ENCODE measurements around the gene GNS.

Gene GNS

DNA sequence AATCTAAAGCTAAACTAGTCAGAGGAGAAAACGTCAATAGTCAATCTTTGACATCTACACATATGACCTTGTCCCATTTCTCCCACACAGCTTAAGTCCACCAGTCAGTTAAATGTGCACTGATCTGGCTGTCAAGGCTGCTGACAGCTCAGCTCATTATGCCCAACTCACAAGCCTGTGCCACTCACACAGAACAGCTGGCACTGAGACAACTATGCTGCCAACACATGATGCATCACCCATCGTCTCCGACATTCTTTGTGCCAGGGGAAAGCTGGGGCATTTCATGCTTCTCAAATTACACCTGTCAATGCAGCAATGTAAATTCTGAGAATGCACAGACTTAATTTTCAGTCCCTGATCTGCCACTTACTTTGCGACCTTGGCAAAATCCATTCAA, 25.3 kb downstream of the GNS start:
- peak; percentile 8 to 68 for DNase-seq

DNA sequence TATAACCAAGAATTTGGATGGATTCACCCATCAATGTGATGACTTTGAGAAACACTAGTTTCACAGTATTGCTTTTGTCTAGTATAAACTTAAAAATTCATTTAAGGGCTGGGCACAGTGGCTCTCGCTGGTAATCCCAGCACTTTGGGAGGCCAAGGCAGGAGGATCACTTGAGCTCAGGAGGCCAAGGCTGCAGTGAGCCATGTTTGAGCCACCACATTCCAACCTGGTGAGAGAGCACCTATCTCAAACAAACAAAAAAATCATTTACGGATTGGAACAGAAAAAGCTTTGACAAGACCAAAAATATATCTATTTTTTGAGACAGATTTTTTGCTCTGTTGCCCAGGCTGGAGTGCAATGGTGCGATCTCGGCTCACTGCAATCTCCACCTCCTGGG, 27.5 kb downstream of the GNS start:
- DNase-seq: no peak

DNA sequence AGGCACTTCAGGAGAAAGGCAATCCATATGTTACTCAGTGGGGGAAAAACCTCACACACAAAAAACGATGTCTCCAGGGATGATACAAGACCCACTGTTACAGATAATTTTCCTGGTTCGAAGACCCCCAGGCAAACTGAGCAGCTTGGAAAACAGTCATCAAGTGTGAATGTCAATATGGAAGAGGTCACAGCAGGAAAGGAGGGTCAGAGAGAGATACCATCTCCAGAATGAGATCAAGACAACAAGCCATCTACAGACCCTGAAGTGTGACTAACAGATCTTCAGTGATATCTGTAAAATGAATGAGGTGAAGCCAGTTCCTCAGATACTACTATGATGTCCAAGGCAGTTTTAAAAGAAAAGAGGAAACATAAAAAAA, 28.6 kb downstream of the GNS start:
- DNase-seq: peak in 1 of 2 experiments; percentile 23

- no peak for DNase-seq
Observed at GRCh38 chr12:64729909-64730587, 29.2 kb downstream of the GNS start.

GRCh38 chr12:64724201-64724745, 34.9 kb downstream of the GNS start:
- DNase-seq: no peak

- no peak for DNase-seq
Observed at GRCh38 chr12:64723630-64724029, 35.6 kb downstream of the GNS start.

GRCh38 chr12:64722835-64723234, 36.4 kb downstream of the GNS start:
- no peak for DNase-seq

DNA sequence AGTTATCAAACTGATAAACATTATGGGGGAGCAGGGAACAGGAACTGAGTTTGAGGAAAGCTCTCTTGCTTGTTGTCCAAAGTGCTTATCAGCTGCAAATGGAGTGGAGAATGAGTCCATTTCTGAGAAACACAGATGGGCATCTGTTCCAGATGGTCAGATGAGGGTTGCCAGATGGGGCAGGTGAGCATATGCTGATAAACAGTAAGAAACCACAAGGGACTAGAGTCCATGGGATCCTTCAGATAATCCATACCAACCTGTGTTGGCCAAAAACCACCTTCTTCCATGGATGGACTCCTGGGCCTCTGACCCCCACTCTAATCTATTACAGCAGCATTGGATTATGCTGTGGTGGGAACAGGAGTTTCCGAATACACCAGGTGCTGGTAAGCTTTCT, 38.3 kb downstream of the GNS start:
- no peak for DNase-seq

DNA sequence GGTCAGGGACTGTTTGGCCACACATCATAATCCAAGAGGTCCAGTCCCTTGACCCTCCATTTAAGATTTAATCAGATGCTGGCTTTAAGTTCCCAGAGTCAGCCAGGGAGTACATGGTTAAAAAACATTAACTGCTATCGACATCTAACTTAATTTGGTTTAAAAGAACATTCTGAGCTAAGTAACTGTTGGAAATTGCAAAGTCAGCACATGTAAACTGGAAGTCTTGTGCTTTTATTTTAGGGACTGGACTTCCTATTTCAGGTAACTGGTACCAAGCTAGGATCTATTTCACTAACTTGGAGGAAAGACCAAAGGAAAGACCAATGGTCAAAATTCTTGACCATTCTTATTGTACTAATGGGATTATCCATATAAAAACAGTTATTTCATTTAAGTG, 40.6 kb downstream of the GNS start:
- DNase-seq: no peak

- no peak for DNase-seq
Observed at GRCh38 chr12:64716839-64717455, 42.3 kb downstream of the GNS start.

GRCh38 chr12:64716371-64716770, 42.8 kb downstream of the GNS start:
- DNase-seq: no peak

- DNase-seq: no peak
Observed at GRCh38 chr12:64714551-64714968, 44.6 kb downstream of the GNS start.

DNA sequence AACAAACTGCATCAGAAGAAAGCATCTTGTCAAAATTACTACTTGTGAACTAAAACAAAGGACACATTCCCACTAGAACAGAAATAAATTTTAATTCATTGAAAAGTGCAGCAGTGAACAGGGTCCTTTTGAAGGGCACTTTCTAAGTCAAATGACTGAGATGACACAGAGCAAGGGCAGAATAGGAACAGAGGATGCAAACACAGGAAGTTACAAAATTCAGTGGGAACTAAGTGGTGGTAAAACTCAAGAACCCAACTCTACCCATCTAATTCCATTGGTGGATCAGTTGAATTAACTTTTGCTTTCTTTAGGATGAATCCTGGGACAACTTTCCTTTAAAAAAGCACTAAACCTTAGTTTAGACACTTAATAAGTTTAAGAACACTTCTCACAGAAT, 45.8 kb downstream of the GNS start:
- no peak for DNase-seq

GRCh38 chr12:64709429-64709828, 49.8 kb downstream of the GNS start:
- DNase-seq: no peak

GRCh38 chr12:64707926-64708325, 51.3 kb downstream of the GNS start:
- DNase-seq: no peak

DNA sequence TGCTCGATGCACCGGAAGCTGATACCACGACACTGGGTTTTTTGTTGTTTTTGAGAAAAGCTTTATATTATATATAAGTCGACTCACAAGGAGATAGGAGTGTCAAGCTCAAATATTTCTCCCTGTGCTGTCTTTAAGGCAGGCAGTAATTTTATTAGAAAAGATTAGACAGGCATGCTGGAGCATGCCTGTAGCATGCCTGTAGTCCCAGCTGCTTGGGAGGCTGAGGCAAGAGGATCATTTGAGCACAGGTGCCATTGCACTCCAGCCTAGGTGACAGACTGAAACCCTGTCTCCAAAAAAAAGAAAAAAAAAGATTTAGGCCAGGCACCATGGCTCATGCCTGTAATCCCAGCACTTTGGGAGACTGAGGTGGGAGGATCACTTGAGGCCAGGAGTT, 51.8 kb downstream of the GNS start:
- DNase-seq: no peak

DNA sequence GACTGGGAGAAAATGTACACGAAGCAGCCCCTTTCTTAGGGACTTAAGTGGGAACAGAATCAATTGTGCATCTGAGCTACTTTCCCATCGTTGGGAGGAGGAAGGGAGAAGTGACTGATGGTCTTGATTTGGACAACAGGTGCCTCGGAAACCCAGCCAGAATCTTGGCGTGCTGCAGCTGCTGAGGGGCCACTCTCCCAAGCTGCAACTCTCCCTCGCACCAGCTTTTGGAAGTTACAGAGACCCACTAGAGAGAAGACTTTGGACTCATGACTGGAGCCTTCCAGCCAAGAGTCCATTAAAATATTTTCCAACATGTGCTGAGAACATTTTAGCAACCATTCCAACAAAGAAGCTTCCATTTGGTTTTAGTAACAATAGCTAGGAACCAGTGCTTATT, 52.3 kb downstream of the GNS start:
- peak in 1 of 2 experiments; percentile 16 for DNase-seq

GRCh38 chr12:64706306-64706705, 52.9 kb downstream of the GNS start:
- no peak for DNase-seq

GRCh38 chr12:64701283-64701682, 57.9 kb downstream of the GNS start:
- no peak for DNase-seq

DNA sequence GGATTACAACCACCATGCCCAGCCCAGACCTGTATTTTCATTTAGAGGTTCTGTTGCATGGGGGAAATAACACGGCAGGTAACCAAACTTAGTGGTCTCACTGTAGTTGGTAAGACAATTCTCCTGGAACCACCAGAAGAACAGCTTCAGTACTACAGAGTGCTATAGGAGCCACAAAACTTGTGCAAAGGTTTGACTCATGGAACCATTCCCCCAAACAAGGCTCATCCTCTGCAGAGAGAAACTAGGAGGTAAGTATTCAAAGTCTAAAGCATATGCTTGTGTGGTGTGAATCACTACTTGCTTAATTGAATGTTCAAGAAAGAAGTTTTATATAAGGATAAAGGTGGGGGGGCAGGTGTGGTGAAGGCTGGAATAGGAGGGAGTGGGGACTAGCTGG, 58.7 kb downstream of the GNS start:
- DNase-seq: no peak

DNA sequence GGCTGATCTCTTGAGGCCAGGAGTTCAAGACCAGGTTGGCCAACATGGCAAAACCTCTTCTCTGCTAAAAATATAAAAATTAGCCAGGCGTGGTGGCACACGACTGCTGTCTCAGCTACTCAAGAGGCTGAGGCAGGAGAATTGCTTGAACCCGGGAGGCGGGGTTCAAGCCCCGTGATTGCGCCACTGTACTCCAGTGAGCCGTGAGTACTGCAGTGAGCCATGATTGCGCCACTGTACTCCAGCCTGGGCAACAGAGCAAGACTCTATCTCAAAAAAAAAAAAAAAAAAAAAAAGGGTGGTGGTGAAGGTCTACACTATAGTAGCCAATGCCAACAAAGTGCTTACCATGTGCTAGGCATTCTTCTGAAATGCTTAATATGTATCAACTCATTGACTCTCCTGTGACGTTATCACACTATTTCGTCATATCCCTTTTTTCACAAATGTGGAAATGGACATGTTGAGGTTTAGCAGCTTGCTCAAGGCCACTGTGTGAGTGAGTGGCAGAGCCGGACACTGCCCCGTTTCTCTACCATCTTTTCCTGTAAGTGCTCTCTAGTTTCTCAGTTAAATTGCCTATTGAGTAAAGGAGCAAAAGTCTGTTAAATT, 59.6 kb downstream of the GNS start:
- DNase-seq: no peak

GRCh38 chr12:64696080-64696741, 63.0 kb downstream of the GNS start:
- peak in 1 of 2 experiments; percentile 18 for DNase-seq

DNA sequence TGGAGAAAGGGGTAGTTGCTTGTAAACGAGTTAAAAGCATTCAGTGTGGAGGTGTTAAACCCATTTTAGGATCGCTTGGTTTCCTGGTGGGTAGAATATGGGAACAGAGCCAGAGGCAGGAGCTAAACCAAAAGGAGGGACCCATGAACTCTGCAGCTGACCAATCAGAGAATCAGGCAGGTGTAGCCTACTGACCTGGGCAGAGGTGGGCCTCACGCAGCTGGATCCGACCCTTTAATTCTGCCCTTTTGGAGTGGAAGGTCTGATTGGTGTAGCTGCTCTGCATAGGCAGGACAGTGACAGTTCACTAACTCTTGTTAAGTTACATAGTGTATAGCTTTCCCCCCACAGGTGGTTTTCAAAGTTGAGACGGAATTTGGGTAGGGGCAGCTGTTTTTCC, 63.7 kb downstream of the GNS start:
- no peak for DNase-seq
